GM12875 (cell line): ENCODE results near the gene TCF3.

Source experiments
- H3K4me3 ChIP-seq: one replicate; pipeline ENCODE4 v1.5.1; 2011; ENCODE audit warnings: low read depth, low read length, control low read depth
- TF ChIP-seq, protein P1 (sequence below): IDR thresholded peaks from 2 replicates; pipeline ENCODE4 v1.5.1; 2011; ENCODE audit warnings: low read depth, mild to moderate bottlenecking, control low read depth, inconsistent platforms, low read length, moderate library complexity, borderline replicate concordance; ENCODE audit not compliant: insufficient read depth

TCF3 gene

DNA sequence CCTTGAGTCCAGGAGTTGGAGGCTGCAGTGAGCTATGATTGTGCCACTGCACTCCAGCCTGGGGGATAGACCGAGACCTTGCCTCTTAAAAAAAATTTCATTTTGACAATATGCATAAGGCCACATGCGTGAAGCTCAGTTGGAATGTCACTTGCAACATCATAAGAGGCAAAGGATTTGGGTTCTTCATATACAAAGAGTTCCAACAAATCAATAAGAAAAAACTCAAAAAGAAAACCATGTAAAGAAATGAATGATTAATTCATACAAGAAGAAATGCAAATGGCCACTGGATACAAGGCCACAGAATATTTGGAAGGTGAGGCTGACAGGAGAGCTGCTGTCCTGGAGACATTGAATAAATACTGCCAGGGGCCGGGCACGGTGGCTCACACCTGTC lies 9.6 kb upstream of the TCF3 start:
- TF ChIP-seq, protein P1, sequence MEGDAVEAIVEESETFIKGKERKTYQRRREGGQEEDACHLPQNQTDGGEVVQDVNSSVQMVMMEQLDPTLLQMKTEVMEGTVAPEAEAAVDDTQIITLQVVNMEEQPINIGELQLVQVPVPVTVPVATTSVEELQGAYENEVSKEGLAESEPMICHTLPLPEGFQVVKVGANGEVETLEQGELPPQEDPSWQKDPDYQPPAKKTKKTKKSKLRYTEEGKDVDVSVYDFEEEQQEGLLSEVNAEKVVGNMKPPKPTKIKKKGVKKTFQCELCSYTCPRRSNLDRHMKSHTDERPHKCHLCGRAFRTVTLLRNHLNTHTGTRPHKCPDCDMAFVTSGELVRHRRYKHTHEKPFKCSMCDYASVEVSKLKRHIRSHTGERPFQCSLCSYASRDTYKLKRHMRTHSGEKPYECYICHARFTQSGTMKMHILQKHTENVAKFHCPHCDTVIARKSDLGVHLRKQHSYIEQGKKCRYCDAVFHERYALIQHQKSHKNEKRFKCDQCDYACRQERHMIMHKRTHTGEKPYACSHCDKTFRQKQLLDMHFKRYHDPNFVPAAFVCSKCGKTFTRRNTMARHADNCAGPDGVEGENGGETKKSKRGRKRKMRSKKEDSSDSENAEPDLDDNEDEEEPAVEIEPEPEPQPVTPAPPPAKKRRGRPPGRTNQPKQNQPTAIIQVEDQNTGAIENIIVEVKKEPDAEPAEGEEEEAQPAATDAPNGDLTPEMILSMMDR, result no peak

DNA sequence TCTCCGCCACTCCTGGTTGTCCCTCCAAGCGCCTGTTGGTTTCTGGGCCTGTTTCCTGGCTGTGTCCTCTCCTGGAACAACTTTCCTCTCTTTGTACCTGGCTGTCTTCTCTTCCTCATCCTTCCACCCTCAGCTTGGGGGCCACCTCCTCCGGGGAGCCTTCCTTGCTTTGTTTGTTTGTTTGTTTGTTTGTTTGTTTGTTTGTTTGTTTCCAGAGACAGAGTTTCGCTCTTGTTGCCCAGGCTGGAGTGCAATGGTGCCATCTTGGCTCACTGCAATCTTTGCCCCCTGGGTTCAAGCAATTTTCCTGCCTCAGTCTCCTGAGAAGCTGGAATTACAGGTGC lies 6.6 kb upstream of the TCF3 start:
- no peak overlapping the region for H3K4me3 ChIP-seq
- TF ChIP-seq, protein P1, result no peak

More for the DNA sequence above, 9.6 kb upstream of the TCF3 start:
- no peak overlapping the region for H3K4me3 ChIP-seq

DNA sequence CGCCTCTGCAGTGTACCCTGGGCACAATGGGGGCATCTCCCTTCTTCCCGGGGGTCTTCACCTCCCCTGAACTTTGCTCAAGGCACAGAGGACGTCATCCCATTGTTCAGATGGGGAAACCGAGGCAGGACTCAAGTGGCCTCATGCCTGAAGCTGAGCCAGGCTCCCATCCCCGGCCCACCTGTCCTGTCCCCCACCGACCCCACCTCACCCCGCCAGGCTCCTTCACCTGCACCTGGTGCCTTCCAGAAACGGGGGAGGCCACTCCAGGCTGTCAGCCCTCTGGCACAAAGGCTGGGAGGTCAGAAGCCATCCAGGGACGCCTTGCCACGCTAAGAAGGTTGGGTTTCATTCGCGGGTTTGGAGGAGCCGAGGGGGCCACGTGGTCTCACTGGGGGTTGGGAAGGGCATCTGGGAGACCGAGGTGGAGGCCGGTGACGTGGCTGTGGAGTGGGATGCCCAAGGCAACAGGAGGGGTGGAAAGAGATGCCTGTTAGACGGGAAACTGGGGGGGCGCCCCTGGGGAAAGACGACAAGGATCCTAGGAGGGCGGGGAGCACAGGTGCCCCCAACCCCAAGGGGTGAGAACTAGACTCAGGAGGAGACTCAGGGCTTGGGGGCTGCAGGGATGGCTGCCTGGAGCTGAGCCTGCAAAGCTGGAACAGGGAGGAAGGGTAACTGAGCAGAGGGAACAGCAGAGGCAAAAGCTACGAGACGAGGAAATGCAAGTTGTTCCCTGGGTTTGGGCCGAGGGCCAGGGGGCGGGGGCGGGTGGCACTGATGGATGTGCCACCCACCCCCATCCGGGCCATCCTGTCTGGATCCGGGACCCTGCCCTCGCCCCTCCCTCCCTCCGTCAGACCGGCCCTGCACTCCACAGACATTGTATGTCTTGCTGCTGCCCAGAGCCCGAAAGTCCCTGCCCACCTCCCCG lies 6.0 kb upstream of the TCF3 start:
- no peak overlapping the region for H3K4me3 ChIP-seq
- TF ChIP-seq, protein P1, result no peak

DNA sequence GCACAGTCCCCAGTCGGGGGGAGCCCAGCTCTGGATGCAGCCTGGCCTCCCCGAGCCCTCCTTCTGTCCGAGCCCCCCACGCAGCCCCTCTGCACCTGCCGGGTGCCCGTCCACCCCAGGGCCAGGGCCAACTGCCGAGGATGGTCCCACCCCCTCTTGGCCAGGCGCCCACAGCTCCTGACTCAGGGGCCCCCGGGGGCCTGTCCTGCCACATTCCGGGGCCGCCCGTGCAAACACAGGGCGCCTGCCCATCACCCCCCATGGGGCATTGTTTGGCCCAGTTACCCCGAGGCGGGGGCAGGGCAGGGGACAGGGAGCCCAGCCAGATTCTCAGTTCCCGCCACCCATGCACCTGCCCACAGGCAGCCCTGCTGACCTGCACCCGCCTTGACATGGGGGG lies 5.3 kb upstream of the TCF3 start:
- TF ChIP-seq, protein P1, result no peak
- no peak overlapping the region for H3K4me3 ChIP-seq

DNA sequence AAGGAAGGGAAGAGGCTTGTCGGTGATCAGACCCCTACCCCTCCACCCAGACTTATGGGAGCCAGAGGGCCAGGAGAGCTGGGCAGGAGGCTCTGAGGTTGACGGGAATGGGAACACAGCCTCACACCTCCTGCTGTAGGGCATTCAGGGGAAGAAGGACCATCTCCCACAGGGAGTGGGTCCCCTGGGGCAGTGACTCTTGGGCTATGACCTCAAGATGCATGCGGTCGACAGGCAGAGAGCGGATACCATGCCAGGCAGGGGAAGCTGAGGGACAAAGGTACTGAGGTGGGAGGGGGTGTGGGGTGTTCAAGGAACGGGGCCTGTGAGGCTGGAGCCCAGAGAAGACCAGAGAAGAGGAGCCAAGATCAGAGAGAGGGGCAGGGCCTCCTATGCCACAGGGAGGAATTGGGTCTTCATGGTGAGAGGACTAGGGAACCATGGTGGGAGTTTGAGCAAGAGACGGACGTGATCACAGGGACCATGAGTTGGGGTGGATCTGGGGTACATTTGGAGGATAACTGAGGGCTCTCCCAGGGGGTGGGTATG lies 4.6 kb upstream of the TCF3 start:
- H3K4me3 ChIP-seq, result no peak overlapping the region
- TF ChIP-seq, protein P1, result no peak

DNA sequence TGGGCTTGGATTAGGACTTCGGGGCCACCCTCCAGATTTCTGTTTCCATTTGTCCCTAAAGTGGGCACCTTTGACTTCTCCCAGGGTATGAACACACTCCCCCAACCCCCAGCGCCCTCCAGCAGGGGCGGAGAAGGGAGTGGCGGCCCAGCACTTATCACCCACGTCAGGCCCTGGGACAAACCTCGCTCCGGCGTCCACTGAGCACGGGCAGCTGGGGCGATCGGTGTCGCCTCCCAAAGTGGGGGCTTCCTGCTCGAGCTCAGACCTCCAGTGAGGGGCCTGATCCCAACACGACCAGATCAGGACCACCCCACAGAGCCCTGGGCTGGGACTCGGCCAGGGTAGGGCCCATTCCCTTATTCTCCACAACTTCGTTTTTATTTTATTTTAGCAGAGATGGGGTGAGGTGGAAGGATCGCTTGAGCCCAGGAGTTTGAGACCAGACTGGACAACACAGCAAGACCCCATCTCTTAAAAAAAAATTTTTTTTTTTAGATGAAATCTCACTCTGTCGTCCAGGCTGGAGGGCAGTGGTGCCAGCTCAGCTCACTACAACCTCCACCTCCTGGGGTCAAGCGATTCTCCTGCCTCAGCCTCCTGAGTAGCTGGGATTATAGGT lies 3.7 kb upstream of the TCF3 start:
- no peak overlapping the region for H3K4me3 ChIP-seq
- TF ChIP-seq, protein P1, result no peak
